Stimulated activated naive CD8-positive, alpha-beta T cell treated with anti-CD3 and anti-CD28 coated beads, Interleukin-15, amount 100 ng/mL, for 72 hours (primary cell): ENCODE data around the gene SEC14L2.
A peak's percentile ranks its signal among the peaks of the same experiment; 100 is the strongest.
"Not testable (repeated sequence)": the region's sequence is repeated elsewhere in the genome, so short reads cannot be mapped to it uniquely, and the experiment has no call there.

ENCODE experiments used
- ATAC-seq: fragments of 150-1000 bp; cut with Tn5 transposase; 2 replicates; pipeline ENCODE4 v1.10.0; 2021; ENCODE audit warnings: mild to moderate bottlenecking, moderate library complexity
- DNase-seq, 2 donors: peaks; one replicate each; pipeline ENCODE4 v3.0.0; 2021 to 2022
- H3K27ac Mint-ChIP-seq, 2 donors: one replicate each; pipeline ENCODE4 v1.8.0; 2022; ENCODE audit warnings: mild to moderate bottlenecking in 2 of 2, mixed read lengths in 2 of 2, moderate library complexity in 2 of 2
- H3K27me3 Mint-ChIP-seq: one replicate; pipeline ENCODE4 v1.8.0; 2022; ENCODE audit warnings: mixed read lengths
- H3K4me1 Mint-ChIP-seq: one replicate; pipeline ENCODE4 v1.8.0; 2022; ENCODE audit warnings: mild to moderate bottlenecking, mixed read lengths
- H3K4me3 Mint-ChIP-seq, 2 donors: one replicate each; pipeline ENCODE4 v1.8.0; 2022; ENCODE audit warnings: mild to moderate bottlenecking in 2 of 2, mixed read lengths in 2 of 2, moderate library complexity in 1 of 2
- H3K9me3 Mint-ChIP-seq, 2 donors: one replicate each; pipeline ENCODE4 v1.8.0; 2022; ENCODE audit warnings: mixed read lengths in 2 of 2

Gene SEC14L2

DNA sequence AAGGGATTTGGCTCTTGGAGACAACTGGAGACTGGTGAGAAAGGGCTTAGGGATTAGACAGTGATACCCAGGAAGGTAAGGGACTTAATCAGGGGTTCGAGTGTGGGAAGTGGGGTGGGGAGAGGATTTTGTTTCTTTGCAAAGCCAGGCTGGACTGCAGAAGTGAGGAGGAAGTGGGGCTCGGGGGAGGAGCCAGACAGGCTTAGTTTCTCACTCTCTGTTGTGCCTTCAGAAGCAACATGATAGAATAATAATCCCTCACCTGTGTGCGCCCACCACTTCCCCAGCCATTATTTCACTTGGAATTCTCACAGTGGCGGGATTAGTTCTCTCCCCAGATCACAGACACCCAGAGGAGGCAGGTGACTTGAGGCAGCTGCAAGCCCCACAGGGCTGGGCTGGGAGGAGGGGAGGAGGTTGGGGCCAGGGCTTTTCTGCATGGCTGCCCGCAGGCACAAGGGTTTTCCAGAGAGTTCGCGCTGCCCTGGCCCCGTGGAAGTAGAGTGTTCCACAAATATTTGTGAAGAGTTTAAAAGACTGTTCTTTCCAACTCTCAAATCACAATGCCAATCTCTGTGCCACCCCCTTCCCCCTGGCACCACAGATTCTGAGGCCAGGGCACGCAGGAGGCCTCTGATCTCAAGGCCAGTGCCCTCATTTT lies 4.0 kb upstream of the SEC14L2 start:
- peak overlapping the region; percentile 74 to 84 for H3K27ac Mint-ChIP-seq

DNA sequence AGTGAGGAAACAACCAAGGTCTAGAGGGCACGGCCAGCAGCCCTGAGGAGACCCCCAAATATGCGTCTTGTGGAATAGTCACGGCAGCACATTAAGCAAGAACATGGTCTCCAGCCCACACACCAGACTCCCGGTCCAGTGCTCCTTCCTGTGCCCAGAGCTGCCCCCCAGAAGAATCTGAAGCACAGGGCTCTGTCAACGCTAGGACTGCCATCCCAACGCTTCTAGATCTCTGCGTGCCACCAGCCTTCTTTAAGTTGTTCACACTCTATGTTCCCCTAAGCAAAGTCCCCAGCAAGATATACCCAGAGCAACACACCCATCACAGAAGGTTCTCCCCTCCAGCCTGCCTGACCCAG lies 3.5 kb upstream of the SEC14L2 start:
- peak overlapping the region in 1 of 2 donors; percentile 26 for H3K4me3 Mint-ChIP-seq
- peaks cover 57% of the 10 kb centered on the region for H3K4me1 Mint-ChIP-seq
- DNase-seq (no peak), ATAC-seq (no peak)
- H3K27me3 Mint-ChIP-seq: no peaks in the 10 kb centered on the region
- H3K9me3 Mint-ChIP-seq: no peaks in the 10 kb centered on the region
- peak overlapping the region in 1 of 2 donors; percentile 61 for H3K27ac Mint-ChIP-seq

More for the DNA sequence above, 4.0 kb upstream of the SEC14L2 start:
- no peaks in the 10 kb centered on the region for H3K9me3 Mint-ChIP-seq
- no peaks in the 10 kb centered on the region for H3K27me3 Mint-ChIP-seq
- peaks cover 52% of the 10 kb centered on the region for H3K4me1 Mint-ChIP-seq
- DNase-seq (no peak), ATAC-seq (no peak)
- H3K4me3 Mint-ChIP-seq: peak overlapping the region; percentile 14 to 65

DNA sequence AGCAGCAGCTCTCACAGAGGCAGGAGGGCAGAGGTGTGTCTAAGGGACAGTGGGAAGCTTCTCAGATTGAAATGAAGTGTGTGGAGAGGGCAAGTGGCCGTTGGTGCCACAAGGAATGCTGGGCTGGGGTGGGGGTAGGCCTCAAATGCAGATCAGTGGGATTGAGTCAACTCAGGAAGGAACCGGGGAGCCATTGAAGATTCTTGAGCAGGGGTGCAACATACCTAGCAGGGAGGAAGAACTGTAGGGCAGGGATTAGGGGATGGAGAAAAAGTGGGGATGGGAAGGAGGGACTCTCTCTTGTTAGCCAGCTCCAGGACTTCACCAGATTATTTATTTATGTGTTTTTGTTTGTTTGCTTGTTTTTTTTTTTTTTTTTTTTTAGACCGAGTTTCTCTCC lies 2.9 kb upstream of the SEC14L2 start:
- Mint-ChIP-seq H3K27me3 (no peaks in the 10 kb centered on the region), H3K4me1 (peaks cover 63% of the 10 kb centered on the region), H3K4me3 (no peak overlapping the region), H3K27ac (no peak overlapping the region), H3K9me3 (no peaks in the 10 kb centered on the region)
- ATAC-seq (no peak), DNase-seq (no peak)

DNA sequence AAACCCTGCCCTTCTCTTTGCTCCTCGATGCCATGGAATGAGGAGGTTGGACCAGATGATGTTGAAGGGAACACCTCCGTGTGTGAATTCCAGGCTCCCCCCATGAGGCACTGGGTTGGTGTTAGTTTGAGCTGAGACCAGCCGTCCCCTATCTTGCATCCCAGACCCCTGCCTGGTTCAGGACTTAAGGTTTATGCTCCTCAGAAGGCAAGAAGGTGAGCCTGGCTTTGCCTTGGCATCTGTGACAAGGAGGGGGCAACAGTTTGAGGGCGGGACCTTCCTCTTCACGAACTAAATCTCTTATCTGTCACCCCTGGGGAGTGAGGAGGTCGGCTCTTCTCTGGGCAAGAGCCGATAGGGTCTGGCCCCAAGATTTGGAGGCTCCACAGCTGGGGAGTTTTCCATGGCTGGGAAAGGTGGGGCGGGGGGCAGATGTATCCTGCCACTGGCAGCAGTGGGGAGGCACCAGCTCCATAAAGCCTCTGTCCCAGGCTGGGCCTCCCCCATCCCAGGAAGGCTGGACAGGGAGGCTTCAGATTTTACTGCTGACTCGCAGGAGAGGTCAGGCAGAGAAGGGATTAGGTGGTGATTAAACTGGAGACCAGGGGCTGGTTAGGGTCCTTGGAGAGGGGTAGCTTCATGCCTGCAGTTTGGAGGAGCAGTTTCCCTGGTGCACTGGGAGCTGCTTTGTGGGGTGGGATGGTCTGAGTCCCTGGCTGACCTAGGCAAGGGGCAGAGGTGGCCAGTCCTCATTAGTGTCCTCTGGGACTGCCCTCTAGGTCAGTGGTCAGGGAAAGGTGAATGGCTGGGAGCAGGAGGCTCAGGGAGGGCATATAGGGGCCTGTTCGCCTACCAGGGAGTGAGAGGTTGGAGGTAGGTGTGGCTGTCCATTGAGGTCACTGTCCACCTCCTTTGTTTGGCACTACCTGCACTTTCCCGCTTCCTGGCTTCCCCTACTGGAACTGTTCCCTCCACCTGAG lies 1.1 kb downstream of the SEC14L2 start:
- Mint-ChIP-seq H3K4me1 (peaks cover 57% of the 10 kb centered on the region), H3K4me3 (peak overlapping the region; percentile 92 to 96), H3K9me3 (no peaks in the 10 kb centered on the region), H3K27me3 (no peaks in the 10 kb centered on the region), H3K27ac (peak overlapping the region; percentile 80 to 86)
- ATAC-seq (peak; percentile 6), DNase-seq (no peak)

DNA sequence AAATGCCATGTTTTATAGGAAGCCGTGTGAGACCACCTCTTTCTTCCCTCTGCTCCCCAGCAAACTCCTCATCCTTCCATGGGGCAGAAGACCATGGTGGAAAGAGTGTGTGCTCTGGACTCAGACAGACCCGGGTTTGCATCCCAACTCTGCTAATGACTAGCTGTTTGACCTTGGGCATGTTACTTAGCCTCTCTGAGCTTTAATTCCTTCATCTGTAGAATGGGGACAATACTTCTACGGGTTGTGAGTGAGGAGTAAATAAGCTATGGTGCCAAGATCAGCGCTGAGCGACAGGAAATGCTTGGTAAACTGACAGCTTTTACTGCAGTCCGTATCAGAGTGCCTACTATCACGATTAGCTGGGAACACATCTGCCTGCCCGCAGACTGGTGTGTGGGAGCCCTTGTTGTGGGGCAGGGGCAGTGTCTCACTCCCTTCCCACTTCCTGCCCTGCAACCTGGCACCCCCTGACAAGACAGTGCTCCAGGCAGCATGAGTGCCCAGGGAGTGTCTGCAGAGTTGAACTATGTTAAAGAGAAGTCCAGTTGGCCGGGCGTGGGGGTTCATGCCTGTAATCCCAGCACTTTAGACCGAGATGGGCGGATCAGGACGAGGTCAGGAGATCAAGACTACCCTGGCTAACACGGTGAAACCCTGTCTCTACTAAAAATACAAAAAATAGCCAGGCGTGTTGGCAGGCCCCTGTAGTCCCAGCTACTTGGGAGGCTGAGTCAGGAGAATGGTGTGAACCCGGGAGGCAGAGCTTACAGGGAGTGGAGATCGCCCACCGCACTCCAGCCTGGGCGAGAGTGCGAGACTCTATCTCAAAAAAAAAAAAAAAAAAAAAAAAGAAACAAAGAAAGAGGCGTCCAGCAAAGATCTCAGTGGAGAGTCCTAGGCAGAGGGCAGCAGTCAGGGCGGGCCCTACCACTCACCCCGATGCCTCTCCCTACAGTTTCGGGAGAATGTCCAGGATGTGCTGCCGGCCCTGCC lies 2.2 kb downstream of the SEC14L2 start:
- DNase-seq (no peak), ATAC-seq (no peak)
- Mint-ChIP-seq H3K4me1 (peaks cover 50% of the 10 kb centered on the region), H3K9me3 (no peaks in the 10 kb centered on the region), H3K4me3 (peak overlapping the region; percentile 92 to 96), H3K27me3 (no peaks in the 10 kb centered on the region), H3K27ac (peak overlapping the region; percentile 5 to 90)

DNA sequence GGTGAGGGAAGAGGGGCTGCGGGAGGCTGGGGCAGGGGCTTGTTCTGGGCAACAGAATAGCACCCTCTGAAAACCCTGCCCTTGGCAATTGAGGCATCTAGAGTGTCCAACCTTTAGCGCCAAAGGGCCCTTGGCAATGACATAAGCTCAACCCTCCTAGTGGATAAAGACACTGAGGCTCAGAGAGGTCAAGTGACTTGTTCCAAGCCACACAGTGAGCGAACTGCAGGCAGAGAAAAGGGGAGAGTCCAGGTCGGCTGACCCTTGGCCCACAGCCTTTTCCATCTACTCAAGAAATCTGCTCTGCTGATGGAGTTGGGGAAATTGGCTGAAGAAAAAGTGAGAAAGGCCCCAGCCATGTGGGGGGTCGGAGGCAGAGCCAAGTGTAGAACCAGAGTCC lies 2.9 kb downstream of the SEC14L2 start:
- no peak for ATAC-seq
- Mint-ChIP-seq H3K27me3 (no peaks in the 10 kb centered on the region), H3K4me3 (no peak overlapping the region), H3K27ac (no peak overlapping the region), H3K4me1 (peaks cover 49% of the 10 kb centered on the region), H3K9me3 (no peaks in the 10 kb centered on the region)
- DNase-seq: no peak

DNA sequence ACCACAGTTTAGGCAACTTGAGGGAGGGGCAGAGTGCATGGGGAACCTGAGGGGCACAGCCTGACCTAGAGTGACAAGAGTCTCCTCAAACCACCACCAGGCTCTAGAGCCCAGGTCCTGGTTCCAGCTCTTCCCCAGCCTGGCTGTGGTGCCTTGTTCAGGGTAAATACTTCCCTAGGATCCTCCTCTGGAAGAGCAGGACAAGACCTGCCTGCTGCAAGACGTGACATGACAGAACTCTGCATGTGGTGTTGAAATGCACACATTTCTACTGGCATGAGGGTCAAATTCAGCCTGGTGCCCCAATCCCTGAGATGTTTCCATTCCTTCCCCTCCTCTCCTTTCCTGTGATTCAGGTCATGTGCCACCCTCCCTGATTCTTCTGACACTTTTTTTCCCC lies 3.3 kb downstream of the SEC14L2 start:
- Mint-ChIP-seq H3K4me1 (peaks cover 49% of the 10 kb centered on the region), H3K27ac (no peak overlapping the region), H3K4me3 (no peak overlapping the region), H3K27me3 (no peaks in the 10 kb centered on the region), H3K9me3 (no peaks in the 10 kb centered on the region)
- ATAC-seq (no peak), DNase-seq (no peak)

DNA sequence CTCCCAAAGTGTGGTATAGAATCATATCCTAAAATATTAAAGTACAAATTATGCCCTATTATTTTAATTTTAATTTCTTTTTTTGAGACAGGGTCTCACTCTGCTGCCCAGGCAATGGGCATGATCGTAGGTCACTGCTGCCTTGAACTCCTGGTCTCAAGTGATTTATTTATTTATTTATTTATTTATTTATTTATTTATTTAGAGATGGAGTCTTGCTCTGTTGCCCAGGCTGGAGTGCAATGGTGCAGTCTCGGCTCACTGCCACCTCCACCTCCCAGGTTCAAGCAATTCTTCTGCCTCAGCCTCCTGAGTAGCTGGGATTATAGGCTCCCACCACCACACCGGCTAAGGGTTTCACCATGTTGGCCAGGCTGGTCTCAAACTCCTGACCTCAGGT lies 4.2 kb downstream of the SEC14L2 start:
- H3K27ac Mint-ChIP-seq, H3K9me3 Mint-ChIP-seq, ATAC-seq, H3K27me3 Mint-ChIP-seq, H3K4me3 Mint-ChIP-seq, DNase-seq: not testable (repeated sequence)
- peaks cover 43% of the 10 kb centered on the region for H3K4me1 Mint-ChIP-seq

DNA sequence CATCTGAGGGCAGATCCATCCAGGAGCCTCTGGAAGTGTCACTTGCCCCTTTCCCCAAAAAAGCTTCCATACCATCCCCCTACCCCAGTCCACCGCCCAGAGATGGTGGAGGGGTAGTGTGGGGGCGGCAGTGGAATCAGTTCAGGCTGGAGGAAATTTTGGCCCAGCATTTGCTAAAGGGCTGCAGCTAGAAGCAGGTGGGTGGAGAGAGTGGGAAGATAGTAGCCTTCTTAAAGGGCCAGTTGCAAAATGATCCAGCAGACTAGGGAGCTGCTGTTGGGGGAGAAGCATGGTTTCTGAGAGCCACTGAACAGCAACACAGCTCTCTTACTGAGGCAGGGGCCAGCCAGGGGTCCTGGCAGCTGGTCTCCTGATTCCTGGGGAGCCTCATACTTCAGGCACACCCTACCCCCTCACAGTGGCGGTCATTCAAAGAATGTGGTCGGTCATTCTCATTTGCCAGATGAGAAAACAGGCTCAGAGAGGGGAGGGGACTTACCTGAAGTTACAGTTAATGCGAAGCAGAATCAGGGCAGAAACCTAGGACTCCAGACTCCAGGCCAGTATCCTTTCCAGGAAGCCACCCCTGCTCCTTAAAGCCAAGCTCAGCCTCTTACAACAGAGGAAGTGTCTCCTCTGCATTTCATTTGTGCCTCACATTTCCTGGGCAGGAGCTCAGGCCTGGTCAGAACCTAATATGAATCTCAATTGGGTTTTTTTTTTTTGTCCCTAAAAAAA lies 5.4 kb downstream of the SEC14L2 start:
- no peak for DNase-seq
- H3K9me3 Mint-ChIP-seq: no peaks in the 10 kb centered on the region

DNA sequence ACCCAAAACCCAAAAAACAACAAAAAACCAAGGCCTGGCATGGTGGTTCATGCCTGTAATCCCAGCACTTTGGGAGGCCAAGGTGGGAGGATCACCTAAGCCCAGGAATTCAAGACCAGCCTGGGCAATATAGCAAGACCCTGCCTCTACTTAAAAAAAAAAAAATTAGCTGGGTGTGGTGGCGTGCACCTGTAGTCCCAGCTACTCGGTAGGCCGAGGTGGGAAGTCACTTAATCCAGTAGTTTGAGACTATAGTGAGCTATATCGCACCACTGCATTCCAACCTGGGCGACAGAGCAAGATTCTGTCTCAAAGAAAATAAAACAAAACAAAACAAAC lies 5.9 kb downstream of the SEC14L2 start:
- ATAC-seq, H3K27me3 Mint-ChIP-seq, H3K9me3 Mint-ChIP-seq, H3K4me3 Mint-ChIP-seq, H3K27ac Mint-ChIP-seq, DNase-seq: not testable (repeated sequence)
- H3K4me1 Mint-ChIP-seq: peaks cover 29% of the 10 kb centered on the region

More for the DNA sequence above, 5.4 kb downstream of the SEC14L2 start:
- Mint-ChIP-seq H3K4me1 (peaks cover 33% of the 10 kb centered on the region), H3K4me3 (no peak overlapping the region), H3K27ac (peak overlapping the region; percentile 47 to 74), H3K27me3 (no peaks in the 10 kb centered on the region)
- ATAC-seq: no peak

DNA sequence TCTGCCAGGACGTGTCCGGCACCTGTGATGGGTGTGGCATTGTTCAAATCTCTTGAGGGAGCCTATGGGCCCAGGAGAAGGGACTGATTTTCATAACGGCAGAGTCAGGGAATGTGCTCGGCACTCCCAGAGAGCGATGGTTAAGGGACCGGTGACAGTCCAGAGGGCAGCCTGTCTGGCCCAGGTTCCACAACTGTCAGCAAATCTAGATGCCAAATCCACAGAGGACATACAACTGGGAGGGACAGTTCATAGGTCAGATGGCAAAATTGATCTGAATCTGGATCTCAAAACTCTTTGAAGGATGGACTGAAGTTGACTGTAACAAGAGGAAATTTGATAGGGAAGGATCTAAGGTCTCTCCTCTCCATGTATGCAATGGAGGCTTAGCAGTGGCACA lies 7.5 kb downstream of the SEC14L2 start:
- DNase-seq: no peak
- H3K9me3 Mint-ChIP-seq: no peaks in the 10 kb centered on the region
- H3K27me3 Mint-ChIP-seq: no peaks in the 10 kb centered on the region
- peaks cover 26% of the 10 kb centered on the region for H3K4me1 Mint-ChIP-seq
- no peak for ATAC-seq
- H3K27ac Mint-ChIP-seq: peak overlapping the region in 1 of 2 donors; percentile 71
- no peak overlapping the region for H3K4me3 Mint-ChIP-seq

DNA sequence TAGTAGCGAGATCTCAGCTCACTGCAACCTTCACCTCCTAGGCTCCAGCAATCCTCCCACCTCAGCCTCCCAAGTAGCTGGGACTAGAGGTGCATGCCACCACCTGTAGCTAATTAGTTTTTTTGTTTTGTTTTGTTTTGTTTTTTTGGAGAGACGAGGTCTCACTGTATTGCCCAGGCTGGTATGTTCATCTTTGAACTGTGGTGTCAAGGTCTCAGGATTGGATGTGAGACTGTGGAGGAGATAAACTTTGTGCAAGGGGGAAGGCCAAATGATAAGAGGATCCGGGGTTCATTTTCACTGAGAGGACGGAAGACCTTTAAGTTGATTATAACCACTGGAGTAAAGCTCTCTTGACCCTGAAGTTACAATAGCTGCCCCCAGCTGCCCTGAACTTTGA lies 8.9 kb downstream of the SEC14L2 start:
- ATAC-seq: no peak
- Mint-ChIP-seq H3K4me1 (peaks cover 37% of the 10 kb centered on the region), H3K27ac (no peak overlapping the region), H3K4me3 (no peak overlapping the region), H3K27me3 (no peaks in the 10 kb centered on the region), H3K9me3 (no peaks in the 10 kb centered on the region)
- no peak for DNase-seq

DNA sequence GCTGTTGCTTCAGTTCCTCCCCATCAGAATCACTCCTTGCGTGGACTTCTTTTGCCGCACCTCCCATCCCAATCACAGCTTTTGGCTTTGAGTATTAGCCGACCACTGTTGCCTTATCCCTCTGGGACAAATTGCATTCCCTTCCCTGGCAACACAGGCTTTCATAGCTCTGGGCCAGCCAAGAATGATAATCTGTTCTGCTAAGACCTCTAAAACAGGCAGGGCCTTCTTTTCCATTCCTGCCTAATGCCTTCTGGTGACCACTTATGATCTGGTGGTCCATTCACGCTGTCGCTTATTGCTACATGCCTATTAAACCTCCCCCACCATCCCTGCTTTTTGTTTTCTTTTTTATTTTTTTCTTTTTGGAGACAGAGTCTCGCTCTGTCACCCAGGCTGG lies 9.6 kb downstream of the SEC14L2 start:
- Mint-ChIP-seq H3K27ac (no peak overlapping the region), H3K4me1 (peaks cover 42% of the 10 kb centered on the region), H3K4me3 (no peak overlapping the region), H3K9me3 (no peaks in the 10 kb centered on the region), H3K27me3 (no peaks in the 10 kb centered on the region)
- DNase-seq (no peak), ATAC-seq (no peak)

DNA sequence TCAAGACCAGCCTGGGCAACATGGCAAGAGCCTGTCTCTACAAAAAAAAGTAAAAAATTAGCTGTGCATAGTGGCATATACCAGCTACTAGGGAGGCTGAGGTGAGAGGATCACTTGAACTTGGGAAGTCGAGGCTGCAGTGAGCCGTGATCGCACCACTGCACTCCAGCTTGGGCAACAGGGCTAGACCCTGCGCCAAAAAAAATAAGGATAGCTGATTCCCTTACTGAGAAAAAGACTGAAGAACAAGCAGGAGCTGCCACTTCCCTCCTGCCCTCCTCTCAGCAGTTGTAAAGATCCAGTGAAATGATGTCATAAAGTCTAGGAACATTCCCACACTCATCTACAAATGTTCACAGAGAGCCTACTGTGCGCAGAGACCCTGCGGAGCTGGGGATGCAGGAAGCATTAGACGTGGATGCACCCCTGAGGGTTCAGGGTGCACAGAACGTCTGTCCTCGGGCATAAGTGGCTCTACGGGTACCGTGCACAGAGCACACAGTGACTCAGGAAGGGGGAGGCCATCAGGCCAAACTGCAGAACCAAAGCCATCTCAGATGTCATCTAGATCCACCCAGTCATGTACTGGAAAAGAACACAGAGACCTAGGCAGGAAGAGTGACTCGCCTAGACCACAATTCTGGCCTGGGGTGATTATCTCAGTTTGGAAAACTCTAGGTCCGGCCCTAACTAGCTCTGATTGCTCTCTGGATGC lies 11.7 kb downstream of the SEC14L2 start:
- ATAC-seq (peak; percentile 60), DNase-seq (no peak)
- peaks cover 45% of the 10 kb centered on the region for H3K4me1 Mint-ChIP-seq

More for the DNA sequence above, 11.7 kb downstream of the SEC14L2 start:
- H3K9me3 Mint-ChIP-seq: no peaks in the 10 kb centered on the region
- no peak overlapping the region for H3K4me3 Mint-ChIP-seq
- no peaks in the 10 kb centered on the region for H3K27me3 Mint-ChIP-seq
- no peak overlapping the region for H3K27ac Mint-ChIP-seq
